Transverse colon (tissue), 4 donors: ENCODE measurements around the gene PNKD.

Experiments
- EP300 ChIP-seq: sonication (generic); formaldehyde crosslinking; IDR thresholded peaks from one replicate; pipeline ENCODE4 v1.6.1; 2017; ENCODE audit warnings: antibody characterized with exemption, low read depth
- POLR2A ChIP-seq: fragments of 450-650 bp; IDR thresholded peaks from one replicate; pipeline ENCODE4 v1.6.1; 2016; ENCODE audit warnings: antibody characterized with exemption, mild to moderate bottlenecking, moderate library complexity
- POLR2AphosphoS5 ChIP-seq, 3 donors: sonication (generic); formaldehyde crosslinking; IDR thresholded peaks; one replicate each; pipeline ENCODE4 v1.6.1; 2016; ENCODE audit warnings: antibody characterized with exemption in 3 of 3
- TF ChIP-seq, protein P1 (sequence below), 5 experiments: fragments of 200-600 bp in 3 of 5; fragments of 450-650 bp in 2 of 5; sonication (generic) in 3 of 5; IDR thresholded peaks; 1 replicate in 2 of 5; 2 replicates in 3 of 5; pipeline ENCODE4 v1.5.1; 2016 to 2017; ENCODE audit warnings: antibody characterized with exemption in 5 of 5, inconsistent platforms in 3 of 5, mild to moderate bottlenecking in 2 of 5, moderate library complexity in 1 of 5

DNA sequence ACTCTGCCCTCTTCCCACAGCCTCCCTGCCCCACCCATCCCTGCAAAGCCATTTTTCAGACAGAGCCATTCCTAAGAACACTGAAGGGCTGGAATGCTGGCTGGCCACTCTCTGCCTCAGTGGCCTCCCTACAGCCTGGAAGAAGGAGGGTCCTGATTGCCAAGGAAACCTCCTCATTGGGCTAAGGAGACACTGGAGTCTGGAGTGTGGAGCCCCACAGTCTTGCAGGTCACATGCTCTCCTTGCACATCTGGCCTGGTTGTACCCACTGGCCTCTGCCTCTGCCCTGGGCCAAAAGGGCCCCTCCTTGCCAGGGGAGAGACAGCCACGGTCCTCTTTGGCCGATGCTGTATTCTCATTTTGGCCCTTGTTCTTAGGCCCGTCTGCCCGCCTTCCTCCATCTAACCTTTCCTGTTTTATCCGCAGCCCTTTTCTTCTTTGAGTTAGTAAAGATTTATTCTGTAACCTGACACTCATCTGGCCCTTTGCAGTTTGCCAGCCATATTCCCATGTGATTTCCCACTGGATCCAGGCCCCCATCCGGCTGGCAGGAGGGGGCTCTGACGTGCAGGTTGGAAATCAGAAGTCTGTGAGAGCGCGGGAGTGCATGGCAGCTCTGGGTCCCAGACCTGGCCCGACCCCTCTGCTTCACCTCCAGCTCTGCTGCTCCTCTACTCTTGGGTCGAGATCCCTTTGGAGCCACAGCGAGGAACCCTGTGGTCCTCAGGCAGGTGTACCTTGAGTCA lies 75.3 kb downstream of the PNKD start:
- TF ChIP-seq, protein P1, sequence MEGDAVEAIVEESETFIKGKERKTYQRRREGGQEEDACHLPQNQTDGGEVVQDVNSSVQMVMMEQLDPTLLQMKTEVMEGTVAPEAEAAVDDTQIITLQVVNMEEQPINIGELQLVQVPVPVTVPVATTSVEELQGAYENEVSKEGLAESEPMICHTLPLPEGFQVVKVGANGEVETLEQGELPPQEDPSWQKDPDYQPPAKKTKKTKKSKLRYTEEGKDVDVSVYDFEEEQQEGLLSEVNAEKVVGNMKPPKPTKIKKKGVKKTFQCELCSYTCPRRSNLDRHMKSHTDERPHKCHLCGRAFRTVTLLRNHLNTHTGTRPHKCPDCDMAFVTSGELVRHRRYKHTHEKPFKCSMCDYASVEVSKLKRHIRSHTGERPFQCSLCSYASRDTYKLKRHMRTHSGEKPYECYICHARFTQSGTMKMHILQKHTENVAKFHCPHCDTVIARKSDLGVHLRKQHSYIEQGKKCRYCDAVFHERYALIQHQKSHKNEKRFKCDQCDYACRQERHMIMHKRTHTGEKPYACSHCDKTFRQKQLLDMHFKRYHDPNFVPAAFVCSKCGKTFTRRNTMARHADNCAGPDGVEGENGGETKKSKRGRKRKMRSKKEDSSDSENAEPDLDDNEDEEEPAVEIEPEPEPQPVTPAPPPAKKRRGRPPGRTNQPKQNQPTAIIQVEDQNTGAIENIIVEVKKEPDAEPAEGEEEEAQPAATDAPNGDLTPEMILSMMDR (IDR thresholded peaks at IDR 0.05), result no peak
- TF ChIP-seq POLR2AphosphoS5 (IDR thresholded peaks at IDR 0.05) (no peak), POLR2A (no peak), EP300 (no peak)
